ENCODE data around the gene CHRNA1.

GRCh38 chr2:174759381-174760065 is 4.7 kb downstream of the CHRNA1 start:
- no peak for TF ChIP-seq EZH2phosphoT487 (IDR thresholded peaks at IDR 0.05; ENCODE audit: low read depth)
- TF ChIP-seq, protein P1, sequence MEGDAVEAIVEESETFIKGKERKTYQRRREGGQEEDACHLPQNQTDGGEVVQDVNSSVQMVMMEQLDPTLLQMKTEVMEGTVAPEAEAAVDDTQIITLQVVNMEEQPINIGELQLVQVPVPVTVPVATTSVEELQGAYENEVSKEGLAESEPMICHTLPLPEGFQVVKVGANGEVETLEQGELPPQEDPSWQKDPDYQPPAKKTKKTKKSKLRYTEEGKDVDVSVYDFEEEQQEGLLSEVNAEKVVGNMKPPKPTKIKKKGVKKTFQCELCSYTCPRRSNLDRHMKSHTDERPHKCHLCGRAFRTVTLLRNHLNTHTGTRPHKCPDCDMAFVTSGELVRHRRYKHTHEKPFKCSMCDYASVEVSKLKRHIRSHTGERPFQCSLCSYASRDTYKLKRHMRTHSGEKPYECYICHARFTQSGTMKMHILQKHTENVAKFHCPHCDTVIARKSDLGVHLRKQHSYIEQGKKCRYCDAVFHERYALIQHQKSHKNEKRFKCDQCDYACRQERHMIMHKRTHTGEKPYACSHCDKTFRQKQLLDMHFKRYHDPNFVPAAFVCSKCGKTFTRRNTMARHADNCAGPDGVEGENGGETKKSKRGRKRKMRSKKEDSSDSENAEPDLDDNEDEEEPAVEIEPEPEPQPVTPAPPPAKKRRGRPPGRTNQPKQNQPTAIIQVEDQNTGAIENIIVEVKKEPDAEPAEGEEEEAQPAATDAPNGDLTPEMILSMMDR (IDR thresholded peaks at IDR 0.05; ENCODE audit: low read depth, low read length), result no peak

Measured in OCI-LY3 (cell line).